ENCODE measurements around the gene PROM1. TPM values are rescaled to one million over a fixed set of nuclear protein-coding genes. Genes with fewer than 3 reads are reported as not detected.

PROM1 gene
- polyA plus RNA-seq, 2 of the 4 experiments (the other 2 are of a cell fraction) = 0.03 to 0.14 TPM

DNA sequence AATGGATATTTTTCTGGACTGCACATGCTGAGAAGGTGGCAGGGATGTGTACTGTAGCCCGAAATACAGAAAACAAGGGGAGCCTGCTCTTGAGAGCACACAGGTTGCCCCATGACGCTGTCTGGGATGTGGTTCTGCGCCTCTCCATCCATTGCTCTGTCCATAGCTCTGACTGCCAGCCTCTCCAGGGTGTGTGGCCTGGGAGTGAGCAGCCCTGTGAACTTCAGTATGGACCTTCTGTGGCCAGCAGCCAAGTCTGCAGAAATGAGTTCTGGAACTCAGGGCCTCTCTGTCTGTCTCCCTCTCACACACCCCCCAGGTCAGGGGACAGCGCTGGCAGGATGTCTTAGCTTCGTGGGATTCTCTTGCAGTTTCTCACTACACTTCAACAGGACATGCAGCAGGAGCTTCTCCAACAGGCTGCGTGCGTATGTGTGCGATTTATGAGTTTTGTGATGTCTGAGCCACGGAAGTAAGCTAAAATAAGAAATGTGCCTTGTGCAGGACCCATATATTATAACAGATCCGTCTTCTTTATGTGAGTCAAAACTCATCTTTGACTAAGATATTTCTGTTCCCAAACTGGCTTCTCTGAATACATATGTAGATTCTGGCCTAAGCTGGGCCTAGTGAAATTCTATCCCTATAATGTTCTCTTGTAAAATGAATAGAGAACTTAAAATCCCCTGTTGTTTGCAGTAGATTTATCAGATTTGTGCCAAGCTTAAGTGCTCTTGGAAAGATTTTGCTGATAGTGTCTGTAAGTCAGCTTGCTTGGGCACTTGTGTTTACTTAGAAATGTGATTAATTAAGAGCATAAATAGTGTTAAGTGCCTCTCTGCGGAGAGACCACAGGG lies 40.0 kb downstream of the PROM1 start:
- DNase-seq (ENCODE audit: low read depth in 1 of 2, low spot score in 1 of 2) = no peak
- H3K4me3 ChIP-seq = no peak overlapping the region
- WGBS (ENCODE audit: missing lambda C conversion rate) = 88% methylated on average over 11 of the region's 11 CpGs
- no peak for ATAC-seq
- H3K27ac ChIP-seq = no peak overlapping the region
- no peaks in the 10 kb centered on the region for H3K4me1 ChIP-seq
- CTCF ChIA-PET = interaction anchor here (0.9 to 1.3 kb wide), 3 partner anchors 12 to 35 kb away, joined by 3 read pairs; no protein-coding TSS in a partner anchor
- no peaks in the 10 kb centered on the region for H3K9me3 ChIP-seq
- POLR2A ChIA-PET = no interaction called here
- TF ChIP-seq REST (IDR thresholded peaks at IDR 0.05) = no peak
- H3K4me2 ChIP-seq = no peak overlapping the region
- FAIRE-seq = no peak

- DNase-seq (ENCODE audit: low read depth in 1 of 2, low spot score in 1 of 2) (no peak), FAIRE-seq (no peak), ATAC-seq (no peak)
- CTCF ChIA-PET = no interaction called here
- H3K4me3 ChIP-seq = no peak overlapping the region
- POLR2A ChIA-PET = no interaction called here
- no peak overlapping the region for H3K27ac ChIP-seq
- peaks cover 5% of the 10 kb centered on the region; the same call in 2 of the 3 replicates for H3K4me1 ChIP-seq
- 65% methylated on average over 5 of the region's 5 CpGs for WGBS (ENCODE audit: missing lambda C conversion rate)
- no peaks in the 10 kb centered on the region for H3K9me3 ChIP-seq
- H3K4me2 ChIP-seq = no peak overlapping the region
- peak; percentile 2 for TF ChIP-seq MAFK (IDR thresholded peaks at IDR 0.05; ENCODE audit: partially characterized antibody)
- TF ChIP-seq, protein P1, sequence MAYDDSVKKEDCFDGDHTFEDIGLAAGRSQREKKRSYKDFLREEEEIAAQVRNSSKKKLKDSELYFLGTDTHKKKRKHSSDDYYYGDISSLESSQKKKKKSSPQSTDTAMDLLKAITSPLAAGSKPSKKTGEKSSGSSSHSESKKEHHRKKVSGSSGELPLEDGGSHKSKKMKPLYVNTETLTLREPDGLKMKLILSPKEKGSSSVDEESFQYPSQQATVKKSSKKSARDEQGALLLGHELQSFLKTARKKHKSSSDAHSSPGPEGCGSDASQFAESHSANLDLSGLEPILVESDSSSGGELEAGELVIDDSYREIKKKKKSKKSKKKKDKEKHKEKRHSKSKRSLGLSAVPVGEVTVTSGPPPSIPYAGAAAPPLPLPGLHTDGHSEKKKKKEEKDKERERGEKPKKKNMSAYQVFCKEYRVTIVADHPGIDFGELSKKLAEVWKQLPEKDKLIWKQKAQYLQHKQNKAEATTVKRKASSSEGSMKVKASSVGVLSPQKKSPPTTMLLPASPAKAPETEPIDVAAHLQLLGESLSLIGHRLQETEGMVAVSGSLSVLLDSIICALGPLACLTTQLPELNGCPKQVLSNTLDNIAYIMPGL (CRISPR knock-in tag; IDR thresholded peaks at IDR 0.05; ENCODE audit: borderline replicate concordance) = no peak
Observed at GRCh38 chr4:16039139-16039538, 44.7 kb downstream of the PROM1 start.

DNA sequence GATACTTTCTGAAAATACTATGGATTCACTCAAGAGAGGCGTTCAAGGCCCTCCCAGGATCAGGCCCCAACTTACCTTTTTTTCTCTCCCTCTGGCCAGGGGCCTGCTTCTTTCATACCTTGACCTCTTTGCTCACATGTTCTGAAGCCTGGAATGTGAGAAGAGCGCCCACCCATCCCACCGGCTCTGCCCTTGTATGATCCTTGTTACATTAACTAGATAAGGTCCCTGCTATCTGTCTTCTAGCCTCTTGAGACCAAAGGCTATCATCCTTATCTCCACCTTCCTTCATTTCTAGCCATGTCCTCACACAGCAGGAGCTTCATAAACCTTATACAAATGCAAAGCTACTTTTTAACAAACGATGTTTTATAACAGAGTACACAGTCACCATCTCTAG lies 45.9 kb downstream of the PROM1 start:
- Histone ChIP-seq H3K27ac (no peak overlapping the region), H3K4me3 (no peak overlapping the region), H3K9me3 (no peaks in the 10 kb centered on the region), H3K4me2 (no peak overlapping the region), H3K4me1 (peaks cover 15% of the 10 kb centered on the region; the same call in 2 of the 3 replicates)
- 77% methylated on average over 4 of the region's 4 CpGs for WGBS (ENCODE audit: missing lambda C conversion rate)
- no peak for DNase-seq (ENCODE audit: low read depth in 1 of 2, low spot score in 1 of 2)
- POLR2A ChIA-PET = no interaction called here
- no peak for ATAC-seq
- CTCF ChIA-PET = no interaction called here
- FAIRE-seq = no peak
- TF ChIP-seq ZSCAN20 (CRISPR knock-in tag; IDR thresholded peaks at IDR 0.05) = no peak
- no peak for TF ChIP-seq POLR2AphosphoS2 (conservative IDR thresholded peaks at IDR 0.05; ENCODE audit: low read length)
- TF ChIP-seq MAZ (IDR thresholded peaks at IDR 0.05; ENCODE audit: borderline replicate concordance, low read depth, low read length) = no peak
- no peak for TF ChIP-seq PHF8 (IDR thresholded peaks at IDR 0.05; ENCODE audit: borderline replicate concordance, low read depth)
- TF ChIP-seq SREBF2 (IDR thresholded peaks at IDR 0.05) = no peak
- no peak for TF ChIP-seq MAX (IDR thresholded peaks at IDR 0.05)
- no peak for TF ChIP-seq HOXB13 (CRISPR knock-in tag; IDR thresholded peaks at IDR 0.05; ENCODE audit: low read depth)
- no peak for TF ChIP-seq HOXA7 (CRISPR knock-in tag; IDR thresholded peaks at IDR 0.05)
- TF ChIP-seq CBX2 (IDR thresholded peaks at IDR 0.05; ENCODE audit: borderline replicate concordance, low read depth) = no peak
- TF ChIP-seq USF2 (IDR thresholded peaks at IDR 0.05) = no peak
- TF ChIP-seq, protein P1 (CRISPR knock-in tag; IDR thresholded peaks at IDR 0.05; ENCODE audit: borderline replicate concordance) = no peak
- TF ChIP-seq, protein P2, sequence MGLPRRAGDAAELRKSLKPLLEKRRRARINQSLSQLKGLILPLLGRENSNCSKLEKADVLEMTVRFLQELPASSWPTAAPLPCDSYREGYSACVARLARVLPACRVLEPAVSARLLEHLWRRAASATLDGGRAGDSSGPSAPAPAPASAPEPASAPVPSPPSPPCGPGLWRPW (IDR thresholded peaks at IDR 0.05) = no peak
- no peak for TF ChIP-seq ZFP36 (IDR thresholded peaks at IDR 0.05; ENCODE audit: borderline replicate concordance, partially characterized antibody)
- no peak for TF ChIP-seq EHF (CRISPR knock-in tag; IDR thresholded peaks at IDR 0.05)
- TF ChIP-seq BHLHE40 (IDR thresholded peaks at IDR 0.05; ENCODE audit: low read depth, low read length) = no peak
- no peak for TF ChIP-seq RCOR1 (IDR thresholded peaks at IDR 0.05; ENCODE audit: low read depth, low read length)
- no peak for TF ChIP-seq TFCP2L1 (CRISPR knock-in tag; IDR thresholded peaks at IDR 0.05)
- no peak for TF ChIP-seq RARB (CRISPR knock-in tag; IDR thresholded peaks at IDR 0.05)
- TF ChIP-seq CHD2 (IDR thresholded peaks at IDR 0.05; ENCODE audit: low read length, partially characterized antibody) = no peak
- no peak for TF ChIP-seq HDAC2 (IDR thresholded peaks at IDR 0.05)
